HG02938 (cell line): Measurements from ENCODE around the gene SND1.

Experiments
- ATAC-seq: cut with Tn5 transposase; IDR thresholded peaks from one replicate; pipeline ENCODE4 v1.9.1; 2021; ENCODE audit warnings: mild to moderate bottlenecking, moderate library complexity; ENCODE audit not compliant: unreplicated experiment

The SND1 gene

GRCh38 chr7:128007303-128007680 lies 355.3 kb downstream of the SND1 start:
- ATAC-seq = no peak

- no peak for ATAC-seq
Observed at GRCh38 chr7:128008141-128008540, 356.1 kb downstream of the SND1 start.

GRCh38 chr7:128008744-128009143 lies 356.8 kb downstream of the SND1 start:
- no peak for ATAC-seq

GRCh38 chr7:128010391-128011127 lies 358.6 kb downstream of the SND1 start:
- ATAC-seq = no peak

- no peak for ATAC-seq
Observed at GRCh38 chr7:128011131-128011661, 359.2 kb downstream of the SND1 start.

GRCh38 chr7:128014811-128015210 lies 362.8 kb downstream of the SND1 start:
- no peak for ATAC-seq

- ATAC-seq = no peak
Observed at GRCh38 chr7:128017460-128017859, 365.5 kb downstream of the SND1 start.

- no peak for ATAC-seq
Observed at GRCh38 chr7:128017862-128018845, 366.2 kb downstream of the SND1 start.

GRCh38 chr7:128019288-128019687 lies 367.3 kb downstream of the SND1 start:
- ATAC-seq = no peak

GRCh38 chr7:128020159-128020558 lies 368.2 kb downstream of the SND1 start:
- no peak for ATAC-seq

GRCh38 chr7:128021366-128021765 lies 369.4 kb downstream of the SND1 start:
- ATAC-seq = no peak

- no peak for ATAC-seq
Observed at GRCh38 chr7:128022631-128023532, 370.9 kb downstream of the SND1 start.

GRCh38 chr7:128024151-128024550 lies 372.2 kb downstream of the SND1 start:
- no peak for ATAC-seq

GRCh38 chr7:128025380-128025779 lies 373.4 kb downstream of the SND1 start:
- ATAC-seq = no peak

- ATAC-seq = no peak
Observed at GRCh38 chr7:128025819-128026218, 373.8 kb downstream of the SND1 start.

GRCh38 chr7:128026551-128026950 lies 374.6 kb downstream of the SND1 start:
- ATAC-seq = no peak

- ATAC-seq = no peak
Observed at GRCh38 chr7:128027485-128027980, 375.5 kb downstream of the SND1 start.

- no peak for ATAC-seq
Observed at GRCh38 chr7:128029405-128029995, 377.5 kb downstream of the SND1 start.

- ATAC-seq = no peak
Observed at GRCh38 chr7:128030263-128030653, 378.3 kb downstream of the SND1 start.
